HG03108 (cell line): ENCODE measurements around the gene CLPTM1L.

Source experiments
- ATAC-seq: cut with Tn5 transposase; IDR thresholded peaks from one replicate; pipeline ENCODE4 v1.9.1; 2021; ENCODE audit warnings: moderate library complexity; ENCODE audit not compliant: unreplicated experiment

The CLPTM1L gene

GRCh38 chr5:1344975-1345838 lies at the start of gene CLPTM1L:
Gene CLPTM1L (minus strand): TSS chr5:1345099. CDS start chr5:1344841, 258 bp downstream.
- ATAC-seq, result peak; percentile 73

GRCh38 chr5:1393571-1394501 lies 48.9 kb upstream of the CLPTM1L start:
- ATAC-seq, result no peak

GRCh38 chr5:1392801-1393565 lies 48.1 kb upstream of the CLPTM1L start:
- ATAC-seq, result no peak

- no peak for ATAC-seq
These were observed 47.4 kb upstream of the CLPTM1L start for GRCh38 chr5:1392261-1392660.

GRCh38 chr5:1391691-1392090 lies 46.8 kb upstream of the CLPTM1L start:
- no peak for ATAC-seq

- no peak for ATAC-seq
These were observed 46.1 kb upstream of the CLPTM1L start for GRCh38 chr5:1390861-1391600.

- no peak for ATAC-seq
These were observed 45.4 kb upstream of the CLPTM1L start for GRCh38 chr5:1390333-1390732.

GRCh38 chr5:1388383-1388967 lies 43.6 kb upstream of the CLPTM1L start:
- ATAC-seq, result no peak

GRCh38 chr5:1387876-1388275 lies 43.0 kb upstream of the CLPTM1L start:
- no peak for ATAC-seq

GRCh38 chr5:1387059-1387755 lies 42.3 kb upstream of the CLPTM1L start:
- ATAC-seq, result no peak

- ATAC-seq, result peak; percentile 24
These were observed 41.4 kb upstream of the CLPTM1L start for GRCh38 chr5:1386274-1386717.

- peak; percentile 87 for ATAC-seq
These were observed 40.7 kb upstream of the CLPTM1L start for GRCh38 chr5:1385395-1386273.

- no peak for ATAC-seq
These were observed 39.6 kb upstream of the CLPTM1L start for GRCh38 chr5:1384521-1384920.

- ATAC-seq, result no peak
These were observed 39.0 kb upstream of the CLPTM1L start for GRCh38 chr5:1383886-1384401.

GRCh38 chr5:1383344-1383743 lies 38.4 kb upstream of the CLPTM1L start:
- ATAC-seq, result no peak

- ATAC-seq, result no peak
These were observed 37.4 kb upstream of the CLPTM1L start for GRCh38 chr5:1382248-1382700.

GRCh38 chr5:1381370-1382247 lies 36.7 kb upstream of the CLPTM1L start:
- ATAC-seq, result no peak
